Measurements from ENCODE around the gene KIF6. TPM values are rescaled to one million over a fixed set of nuclear protein-coding genes. Genes with fewer than 3 reads are reported as not detected.

KIF6 gene
- total RNA-seq, 6 experiments from 2014 or later: not detected

DNA sequence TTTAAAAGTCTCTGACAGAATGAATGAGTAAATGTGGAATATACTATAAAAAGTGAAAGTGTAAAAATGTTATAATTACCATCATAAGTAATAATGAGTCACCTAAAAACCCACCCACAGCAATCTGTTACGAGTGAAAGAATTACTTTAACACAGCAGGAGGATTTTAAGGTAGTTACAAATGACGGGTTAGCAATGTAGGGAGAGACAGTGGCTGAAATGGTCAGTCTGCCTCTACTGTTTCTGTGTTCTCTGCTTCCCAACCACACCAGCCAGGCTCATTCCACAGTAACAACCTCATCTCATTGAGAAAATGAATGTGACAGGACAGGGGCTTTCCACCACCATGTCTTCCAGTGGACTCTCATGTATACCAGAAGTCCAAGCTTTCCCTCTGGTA lies 278.3 kb downstream of the KIF6 start:
- H3K27ac Mint-ChIP-seq: no peak overlapping the region
- TF ChIP-seq, protein P1, sequence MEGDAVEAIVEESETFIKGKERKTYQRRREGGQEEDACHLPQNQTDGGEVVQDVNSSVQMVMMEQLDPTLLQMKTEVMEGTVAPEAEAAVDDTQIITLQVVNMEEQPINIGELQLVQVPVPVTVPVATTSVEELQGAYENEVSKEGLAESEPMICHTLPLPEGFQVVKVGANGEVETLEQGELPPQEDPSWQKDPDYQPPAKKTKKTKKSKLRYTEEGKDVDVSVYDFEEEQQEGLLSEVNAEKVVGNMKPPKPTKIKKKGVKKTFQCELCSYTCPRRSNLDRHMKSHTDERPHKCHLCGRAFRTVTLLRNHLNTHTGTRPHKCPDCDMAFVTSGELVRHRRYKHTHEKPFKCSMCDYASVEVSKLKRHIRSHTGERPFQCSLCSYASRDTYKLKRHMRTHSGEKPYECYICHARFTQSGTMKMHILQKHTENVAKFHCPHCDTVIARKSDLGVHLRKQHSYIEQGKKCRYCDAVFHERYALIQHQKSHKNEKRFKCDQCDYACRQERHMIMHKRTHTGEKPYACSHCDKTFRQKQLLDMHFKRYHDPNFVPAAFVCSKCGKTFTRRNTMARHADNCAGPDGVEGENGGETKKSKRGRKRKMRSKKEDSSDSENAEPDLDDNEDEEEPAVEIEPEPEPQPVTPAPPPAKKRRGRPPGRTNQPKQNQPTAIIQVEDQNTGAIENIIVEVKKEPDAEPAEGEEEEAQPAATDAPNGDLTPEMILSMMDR (IDR thresholded peaks at IDR 0.05): no peak
- H3K36me3 Mint-ChIP-seq (ENCODE audit: low read depth): no peaks in the 10 kb centered on the region
- H3K9me3 Mint-ChIP-seq: peaks cover 48% of the 10 kb centered on the region
- H3K27me3 Mint-ChIP-seq (ENCODE audit: insufficient read depth): no peaks in the 10 kb centered on the region; the same call in 1 of the 2 replicates
- no peak overlapping the region for H3K4me3 Mint-ChIP-seq
- no peaks in the 10 kb centered on the region for H3K4me1 Mint-ChIP-seq (ENCODE audit: low read depth)
- DNase-seq: no peak

DNA sequence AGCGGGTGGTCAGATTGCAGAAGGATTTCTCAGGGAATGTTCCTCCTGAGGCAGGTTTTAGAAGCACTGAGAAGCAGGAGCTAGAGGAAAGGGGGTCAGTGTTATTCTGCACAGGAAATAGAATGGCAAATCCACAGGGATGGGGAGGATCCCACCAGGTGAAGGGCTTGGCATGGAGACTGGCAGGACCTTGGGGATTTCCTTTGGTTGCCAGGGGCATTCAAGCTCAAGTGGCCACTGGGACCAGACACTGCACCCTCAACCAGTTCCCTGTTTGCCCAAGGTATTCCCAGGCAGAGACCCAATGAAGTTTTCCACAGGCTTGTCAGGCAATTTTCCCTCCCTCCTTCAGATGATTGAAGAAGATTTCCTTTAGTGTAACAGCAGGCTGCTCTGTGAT lies 279.5 kb downstream of the KIF6 start:
- TF ChIP-seq, protein P1 (IDR thresholded peaks at IDR 0.05): no peak
- H3K9me3 Mint-ChIP-seq: peaks cover 48% of the 10 kb centered on the region
- no peaks in the 10 kb centered on the region; the same call in 1 of the 2 replicates for H3K27me3 Mint-ChIP-seq (ENCODE audit: insufficient read depth)

DNA sequence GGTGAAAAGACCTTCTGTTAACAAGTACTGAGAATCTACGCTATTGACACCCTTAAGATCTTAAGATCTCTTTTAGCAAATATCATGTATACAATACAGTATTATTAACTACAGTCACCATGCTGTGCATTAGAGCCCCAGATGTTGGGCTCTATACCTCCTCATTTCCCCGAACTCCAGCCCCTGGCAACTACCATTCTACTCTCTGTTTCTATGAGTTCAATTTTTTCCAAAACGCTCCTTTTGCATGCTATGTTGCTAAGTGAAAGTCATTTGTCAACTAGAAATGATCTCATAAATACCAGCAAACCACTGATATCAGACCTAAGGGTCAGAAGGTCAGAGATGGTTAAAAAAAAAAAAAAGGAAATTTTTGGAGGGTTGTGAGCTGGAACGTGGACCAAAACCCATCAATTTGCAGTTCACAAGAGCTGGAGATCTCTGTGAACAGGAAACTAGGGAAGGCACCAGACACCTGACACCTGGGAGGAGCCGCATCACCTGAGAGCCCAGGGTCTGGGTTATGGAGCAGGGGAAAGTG lies 280.7 kb downstream of the KIF6 start:
- Mint-ChIP-seq H3K4me1 (ENCODE audit: low read depth) (no peaks in the 10 kb centered on the region), H3K36me3 (ENCODE audit: low read depth) (no peaks in the 10 kb centered on the region), H3K27ac (no peak overlapping the region), H3K27me3 (ENCODE audit: insufficient read depth) (peaks cover 2% of the 10 kb centered on the region), H3K4me3 (no peak overlapping the region), H3K9me3 (peaks cover 41% of the 10 kb centered on the region)
- no peak for DNase-seq
- TF ChIP-seq, protein P1 (IDR thresholded peaks at IDR 0.05): no peak

More for the DNA sequence above, 279.5 kb downstream of the KIF6 start:
- Mint-ChIP-seq H3K4me3 (no peak overlapping the region), H3K27ac (no peak overlapping the region), H3K36me3 (ENCODE audit: low read depth) (no peaks in the 10 kb centered on the region), H3K4me1 (ENCODE audit: low read depth) (no peaks in the 10 kb centered on the region)
- DNase-seq: no peak

DNA sequence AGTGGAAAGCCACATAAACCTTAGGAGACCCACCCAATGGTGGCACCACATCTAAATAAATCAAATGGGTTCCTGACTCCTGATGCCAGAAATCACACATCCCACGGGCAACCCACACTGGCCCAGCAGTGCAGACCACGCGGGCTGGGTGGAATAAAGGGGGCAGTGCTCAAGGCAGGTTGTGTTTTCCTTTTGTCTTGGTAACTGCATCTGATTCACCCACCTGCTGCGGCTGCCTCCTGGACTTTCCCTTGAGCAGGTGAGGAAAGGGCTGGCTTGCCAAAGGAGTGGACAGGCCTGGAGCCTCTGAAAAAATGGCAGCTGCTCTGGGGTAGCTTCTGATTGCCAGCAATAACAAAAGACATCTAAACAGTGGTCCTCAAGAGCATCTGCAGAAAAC lies 283.2 kb downstream of the KIF6 start:
- no peaks in the 10 kb centered on the region for H3K4me1 Mint-ChIP-seq (ENCODE audit: low read depth)
- TF ChIP-seq, protein P1 (IDR thresholded peaks at IDR 0.05): no peak
- no peaks in the 10 kb centered on the region for H3K36me3 Mint-ChIP-seq (ENCODE audit: low read depth)
- H3K27me3 Mint-ChIP-seq (ENCODE audit: insufficient read depth): peaks cover 2% of the 10 kb centered on the region; the same call in 1 of the 2 replicates
- H3K9me3 Mint-ChIP-seq: peaks cover 28% of the 10 kb centered on the region
- DNase-seq: no peak
- H3K4me3 Mint-ChIP-seq: no peak overlapping the region
- no peak overlapping the region for H3K27ac Mint-ChIP-seq

DNA sequence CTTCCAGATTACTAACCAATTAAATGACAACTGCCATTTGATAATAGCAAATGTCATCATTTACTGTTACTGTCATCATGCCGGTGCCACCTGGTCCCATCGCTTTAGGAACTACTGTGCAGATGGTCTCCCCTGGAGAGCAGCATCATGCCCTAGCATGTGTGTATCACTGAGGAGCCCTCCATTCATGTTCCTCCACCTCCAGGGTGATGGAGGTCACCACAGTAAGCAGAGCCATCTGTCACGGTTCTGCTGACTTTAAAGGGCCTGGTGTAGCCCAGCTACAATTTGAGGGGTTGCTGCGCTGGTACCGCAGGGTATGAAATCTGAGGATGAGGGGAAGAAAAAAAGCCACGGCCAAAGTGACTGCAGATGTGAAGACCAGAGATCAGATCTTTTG lies 283.9 kb downstream of the KIF6 start:
- Mint-ChIP-seq H3K27ac (no peak overlapping the region), H3K36me3 (ENCODE audit: low read depth) (no peaks in the 10 kb centered on the region), H3K4me1 (ENCODE audit: low read depth) (no peaks in the 10 kb centered on the region), H3K27me3 (ENCODE audit: insufficient read depth) (peaks cover 2% of the 10 kb centered on the region; the same call in 1 of the 2 replicates), H3K4me3 (no peak overlapping the region), H3K9me3 (peaks cover 31% of the 10 kb centered on the region)
- DNase-seq: no peak
- TF ChIP-seq, protein P1 (IDR thresholded peaks at IDR 0.05): no peak

Data from HFFc6 (cell line).